ENCODE data around the gene SEPTIN1. TPM values are rescaled to one million over a fixed set of nuclear protein-coding genes. Genes with fewer than 3 reads are reported as not detected.
A peak's percentile ranks its signal among the peaks of the same experiment; 100 is the strongest.

Gene SEPTIN1
- total and polyA plus RNA-seq, 2 of the 13 experiments (the other 11 are each of a cell fraction or from before 2014, with no cell fraction given) = 0.18 to 0.67 TPM

DNA sequence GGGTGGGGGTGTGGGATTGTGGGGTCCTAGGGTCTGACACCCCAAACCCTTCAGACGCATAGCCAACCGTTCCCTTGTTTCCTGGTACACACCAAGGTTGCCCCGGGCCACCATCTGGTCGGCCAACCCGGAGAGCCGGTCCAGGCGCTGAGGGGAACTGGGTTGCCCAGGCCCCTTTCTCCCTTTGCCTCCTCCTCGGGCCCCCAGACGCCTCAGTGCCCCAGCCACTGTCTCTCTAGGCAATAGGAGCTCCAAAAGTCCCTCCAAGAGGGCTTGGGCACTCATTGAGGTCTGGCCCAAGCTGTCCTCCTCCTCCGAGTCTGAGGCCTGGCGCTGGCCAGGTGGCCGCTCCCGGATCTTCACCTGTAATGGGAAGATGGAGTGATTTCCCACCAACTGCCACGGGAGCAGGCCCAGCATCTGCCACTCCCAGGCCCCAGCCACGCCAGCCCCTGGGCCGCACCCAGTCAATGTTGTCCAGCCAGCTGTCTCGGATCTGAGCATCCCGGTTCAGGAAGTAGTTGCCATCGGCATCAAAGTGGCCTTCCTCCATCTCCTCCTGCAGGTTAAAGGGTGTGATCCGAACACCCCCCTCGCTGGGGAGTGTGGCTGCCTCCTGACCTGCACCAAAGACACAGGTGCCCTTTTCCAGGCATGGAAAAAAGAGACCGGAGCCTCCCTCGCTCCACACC is 28.8 kb downstream of the SEPTIN1 start (continued):
- TF ChIP-seq, protein P1, sequence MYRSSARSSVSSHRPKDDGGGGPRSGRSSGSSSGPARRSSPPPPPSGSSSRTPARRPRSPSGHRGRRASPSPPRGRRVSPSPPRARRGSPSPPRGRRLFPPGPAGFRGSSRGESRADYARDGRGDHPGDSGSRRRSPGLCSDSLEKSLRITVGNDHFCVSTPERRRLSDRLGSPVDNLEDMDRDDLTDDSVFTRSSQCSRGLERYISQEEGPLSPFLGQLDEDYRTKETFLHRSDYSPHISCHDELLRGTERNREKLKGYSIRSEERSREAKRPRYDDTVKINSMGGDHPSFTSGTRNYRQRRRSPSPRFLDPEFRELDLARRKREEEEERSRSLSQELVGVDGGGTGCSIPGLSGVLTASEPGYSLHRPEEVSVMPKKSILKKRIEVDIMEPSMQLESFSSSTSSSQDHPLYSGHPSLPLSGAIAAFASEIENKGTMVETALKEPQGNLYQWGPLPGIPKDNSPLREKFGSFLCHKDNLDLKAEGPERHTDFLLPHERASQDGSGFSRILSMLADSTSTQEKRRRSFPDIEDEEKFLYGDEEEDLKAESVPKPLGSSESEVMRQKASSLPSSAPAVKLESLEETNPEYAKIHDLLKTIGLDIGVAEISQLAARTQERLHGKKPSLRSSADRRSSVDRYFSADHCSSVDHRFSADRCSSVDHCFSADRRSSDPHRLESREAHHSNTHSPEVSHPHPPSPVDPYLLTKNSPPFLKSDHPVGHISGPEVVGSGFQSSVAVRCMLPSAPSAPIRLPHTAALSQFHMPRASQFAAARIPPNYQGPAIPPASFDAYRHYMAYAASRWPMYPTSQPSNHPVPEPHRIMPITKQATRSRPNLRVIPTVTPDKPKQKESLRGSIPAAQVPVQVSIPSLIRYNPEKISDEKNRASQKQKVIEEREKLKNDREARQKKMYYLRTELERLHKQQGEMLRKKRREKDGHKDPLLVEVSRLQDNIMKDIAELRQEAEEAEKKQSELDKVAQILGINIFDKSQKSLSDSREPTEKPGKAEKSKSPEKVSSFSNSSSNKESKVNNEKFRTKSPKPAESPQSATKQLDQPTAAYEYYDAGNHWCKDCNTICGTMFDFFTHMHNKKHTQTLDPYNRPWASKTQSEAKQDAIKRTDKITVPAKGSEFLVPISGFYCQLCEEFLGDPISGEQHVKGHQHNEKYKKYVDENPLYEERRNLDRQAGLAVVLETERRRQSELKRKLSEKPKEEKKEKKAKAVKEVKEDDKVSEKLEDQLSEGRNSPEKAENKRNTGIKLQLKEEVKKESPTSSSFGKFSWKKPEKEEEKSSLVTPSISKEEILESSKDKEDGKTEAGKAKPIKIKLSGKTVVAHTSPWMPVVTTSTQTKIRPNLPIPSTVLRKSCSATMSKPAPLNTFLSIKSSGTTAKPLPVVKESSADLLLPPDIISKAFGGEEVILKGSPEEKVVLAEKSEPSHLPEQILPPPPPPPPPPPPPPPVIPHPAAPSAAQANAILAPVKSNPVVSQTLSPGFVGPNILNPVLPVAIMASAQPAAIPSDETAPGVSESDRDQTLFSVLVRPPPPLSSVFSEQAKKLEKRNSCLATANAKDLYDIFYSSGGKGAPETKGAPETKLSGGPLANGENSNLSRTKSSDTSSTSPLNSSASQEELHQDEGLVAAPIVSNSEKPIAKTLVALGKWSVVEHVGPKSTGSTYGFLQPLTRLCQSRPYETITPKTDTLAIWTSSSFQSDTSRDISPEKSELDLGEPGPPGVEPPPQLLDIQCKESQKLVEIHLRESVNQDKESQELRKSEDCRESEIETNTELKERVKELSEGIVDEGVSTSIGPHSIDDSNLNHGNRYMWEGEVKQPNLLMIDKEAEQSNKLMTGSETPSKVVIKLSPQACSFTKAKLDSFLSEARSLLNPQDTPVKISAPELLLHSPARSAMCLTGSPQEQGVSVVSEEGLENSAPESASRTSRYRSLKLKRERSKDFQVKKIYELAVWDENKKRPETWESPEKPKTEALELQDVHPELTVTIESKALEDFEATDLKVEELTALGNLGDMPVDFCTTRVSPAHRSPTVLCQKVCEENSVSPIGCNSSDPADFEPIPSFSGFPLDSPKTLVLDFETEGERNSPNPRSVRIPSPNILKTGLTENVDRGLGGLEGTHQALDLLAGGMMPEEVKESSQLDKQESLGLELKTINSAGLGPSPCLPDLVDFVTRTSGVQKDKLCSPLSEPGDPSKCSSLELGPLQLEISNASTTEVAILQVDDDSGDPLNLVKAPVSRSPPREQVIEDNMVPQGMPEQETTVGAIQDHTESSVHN (CRISPR knock-in tag; IDR thresholded peaks at IDR 0.05) = no peak
- no peak for TF ChIP-seq RXRA (CRISPR knock-in tag; IDR thresholded peaks at IDR 0.05)
- no peak for TF ChIP-seq ZNF530 (CRISPR knock-in tag; IDR thresholded peaks at IDR 0.05; ENCODE audit: low read depth)
- no peak for TF ChIP-seq ZNF34 (CRISPR knock-in tag; IDR thresholded peaks at IDR 0.05; ENCODE audit: borderline replicate concordance)
- TF ChIP-seq SMARCE1 (IDR thresholded peaks at IDR 0.05; ENCODE audit: borderline replicate concordance) = no peak
- TF ChIP-seq KMT2B (CRISPR knock-in tag; IDR thresholded peaks at IDR 0.05) = no peak
- no peak for TF ChIP-seq ZNF468 (CRISPR knock-in tag; IDR thresholded peaks at IDR 0.05)
- no peak for TF ChIP-seq ADNP (CRISPR knock-in tag; IDR thresholded peaks at IDR 0.05)
- TF ChIP-seq ZNF614 (CRISPR knock-in tag; IDR thresholded peaks at IDR 0.05; ENCODE audit: borderline replicate concordance) = no peak
- TF ChIP-seq CBX1 (IDR thresholded peaks at IDR 0.05; ENCODE audit: low read depth) = no peak
- TF ChIP-seq IKZF4 (CRISPR knock-in tag; IDR thresholded peaks at IDR 0.05; ENCODE audit: borderline replicate concordance, low read depth, not compliant biosample characterization) = no peak
- no peak for TF ChIP-seq GPN1 (CRISPR knock-in tag; IDR thresholded peaks at IDR 0.05; ENCODE audit: borderline replicate concordance)
- peak; percentile 52; the same call in 1 of the 2 replicates for TF ChIP-seq BORCS8-MEF2B (CRISPR knock-in tag; IDR thresholded peaks at IDR 0.05)
- TF ChIP-seq ZNF12 (CRISPR knock-in tag; IDR thresholded peaks at IDR 0.05) = no peak
- TF ChIP-seq, protein P2, sequence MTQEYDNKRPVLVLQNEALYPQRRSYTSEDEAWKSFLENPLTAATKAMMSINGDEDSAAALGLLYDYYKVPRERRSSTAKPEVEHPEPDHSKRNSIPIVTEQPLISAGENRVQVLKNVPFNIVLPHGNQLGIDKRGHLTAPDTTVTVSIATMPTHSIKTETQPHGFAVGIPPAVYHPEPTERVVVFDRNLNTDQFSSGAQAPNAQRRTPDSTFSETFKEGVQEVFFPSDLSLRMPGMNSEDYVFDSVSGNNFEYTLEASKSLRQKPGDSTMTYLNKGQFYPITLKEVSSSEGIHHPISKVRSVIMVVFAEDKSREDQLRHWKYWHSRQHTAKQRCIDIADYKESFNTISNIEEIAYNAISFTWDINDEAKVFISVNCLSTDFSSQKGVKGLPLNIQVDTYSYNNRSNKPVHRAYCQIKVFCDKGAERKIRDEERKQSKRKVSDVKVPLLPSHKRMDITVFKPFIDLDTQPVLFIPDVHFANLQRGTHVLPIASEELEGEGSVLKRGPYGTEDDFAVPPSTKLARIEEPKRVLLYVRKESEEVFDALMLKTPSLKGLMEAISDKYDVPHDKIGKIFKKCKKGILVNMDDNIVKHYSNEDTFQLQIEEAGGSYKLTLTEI (CRISPR knock-in tag; conservative IDR thresholded peaks at IDR 0.05) = no peak
- no peak for TF ChIP-seq ZNF329 (CRISPR knock-in tag; IDR thresholded peaks at IDR 0.05; ENCODE audit: low read depth)
- TF ChIP-seq, protein P3, sequence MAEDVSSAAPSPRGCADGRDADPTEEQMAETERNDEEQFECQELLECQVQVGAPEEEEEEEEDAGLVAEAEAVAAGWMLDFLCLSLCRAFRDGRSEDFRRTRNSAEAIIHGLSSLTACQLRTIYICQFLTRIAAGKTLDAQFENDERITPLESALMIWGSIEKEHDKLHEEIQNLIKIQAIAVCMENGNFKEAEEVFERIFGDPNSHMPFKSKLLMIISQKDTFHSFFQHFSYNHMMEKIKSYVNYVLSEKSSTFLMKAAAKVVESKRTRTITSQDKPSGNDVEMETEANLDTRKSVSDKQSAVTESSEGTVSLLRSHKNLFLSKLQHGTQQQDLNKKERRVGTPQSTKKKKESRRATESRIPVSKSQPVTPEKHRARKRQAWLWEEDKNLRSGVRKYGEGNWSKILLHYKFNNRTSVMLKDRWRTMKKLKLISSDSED (CRISPR knock-in tag; IDR thresholded peaks at IDR 0.05) = no peak
- TF ChIP-seq ZNF772 (CRISPR knock-in tag; IDR thresholded peaks at IDR 0.05) = 0 out of 2 replicates have a peak, but pooled peaks have one; percentile 9
